ENCODE results near the gene ZC3H18. TPM values are rescaled to one million over a fixed set of nuclear protein-coding genes. Genes with fewer than 3 reads are reported as not detected.

Gene ZC3H18
- total RNA-seq, 4 donors from 2014 or later: 10.6 to 25.6 (median 17.8) TPM

DNA sequence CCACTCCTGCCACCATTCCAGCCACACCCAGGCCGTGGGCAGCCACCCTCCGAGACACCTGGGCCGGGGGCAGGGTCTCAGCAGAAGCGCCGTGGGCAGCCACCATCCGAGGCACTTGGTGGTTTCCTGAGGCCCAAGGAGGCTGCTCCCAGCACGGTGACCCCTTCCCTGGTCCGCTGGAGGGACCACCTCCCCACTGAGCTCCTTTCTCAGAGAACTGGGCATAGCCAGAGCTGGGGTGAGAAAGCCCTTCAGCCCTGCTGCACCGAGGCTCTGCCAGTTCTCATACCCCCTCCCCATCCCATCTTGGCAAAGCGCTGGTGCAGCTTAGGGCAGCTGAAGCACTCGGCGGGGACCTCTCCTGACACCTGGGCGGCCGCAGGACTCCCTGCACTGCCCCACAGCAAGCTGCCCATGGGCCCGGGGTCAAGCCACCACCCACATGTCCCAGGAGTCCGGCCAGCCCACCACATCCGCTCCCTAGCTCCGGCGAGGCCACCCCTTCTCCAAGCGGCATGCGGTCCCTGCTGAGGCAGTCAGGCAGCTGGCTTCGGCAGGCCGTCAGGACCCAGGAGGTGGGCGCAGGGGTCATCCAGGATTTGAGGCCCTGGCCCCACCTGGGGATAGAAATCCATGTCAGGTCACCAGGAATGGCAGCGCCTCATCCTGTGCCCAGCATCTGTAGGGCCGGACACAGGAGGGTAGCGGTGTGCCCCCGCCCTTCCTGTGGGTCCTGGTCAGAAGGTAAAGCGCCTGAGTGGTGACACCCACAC is 82.0 kb downstream of the ZC3H18 start:
- DNase-seq (ENCODE audit: low spot score): no peak
- TF ChIP-seq CTCF (IDR thresholded peaks at IDR 0.05): no peak
- no peak for ATAC-seq (ENCODE audit: low FRiP score)

- ATAC-seq (ENCODE audit: low FRiP score): no peak
- TF ChIP-seq CTCF (IDR thresholded peaks at IDR 0.05): no peak
- DNase-seq (ENCODE audit: low spot score): no peak
These were observed 82.5 kb downstream of the ZC3H18 start for GRCh38 chr16:88652762-88653063.

DNA sequence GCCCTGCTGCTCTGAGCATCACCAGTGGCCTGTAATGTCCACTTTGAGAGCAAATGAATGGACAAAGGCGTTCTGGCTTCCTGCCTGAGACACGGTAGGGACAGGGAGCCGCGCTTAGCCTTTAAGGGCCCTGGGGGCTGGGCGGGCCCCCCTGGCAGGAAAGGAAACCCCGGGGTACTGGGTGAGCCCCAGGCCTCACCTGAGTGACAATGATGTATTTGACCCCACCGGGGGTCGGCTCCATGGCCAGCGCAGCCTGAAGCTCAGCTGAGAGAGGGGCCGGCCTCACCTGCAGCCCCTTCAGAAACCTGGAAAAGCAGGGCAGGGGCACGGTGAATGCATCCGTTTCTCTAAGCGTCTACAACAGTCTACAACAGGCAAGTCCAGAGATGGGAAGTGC is 82.9 kb downstream of the ZC3H18 start:
- no peak for TF ChIP-seq CTCF (IDR thresholded peaks at IDR 0.05)
- ATAC-seq (ENCODE audit: low FRiP score): no peak
- DNase-seq (ENCODE audit: low spot score): no peak

GRCh38 chr16:88653596-88654362 is 83.6 kb downstream of the ZC3H18 start:
- DNase-seq (ENCODE audit: low spot score) (no peak), ATAC-seq (ENCODE audit: low FRiP score) (no peak)
- no peak for TF ChIP-seq CTCF (IDR thresholded peaks at IDR 0.05)

- TF ChIP-seq CTCF (IDR thresholded peaks at IDR 0.05): no peak
- no peak for DNase-seq (ENCODE audit: low spot score)
- ATAC-seq (ENCODE audit: low FRiP score): no peak
These were observed 84.3 kb downstream of the ZC3H18 start for GRCh38 chr16:88654363-88655052.

DNA sequence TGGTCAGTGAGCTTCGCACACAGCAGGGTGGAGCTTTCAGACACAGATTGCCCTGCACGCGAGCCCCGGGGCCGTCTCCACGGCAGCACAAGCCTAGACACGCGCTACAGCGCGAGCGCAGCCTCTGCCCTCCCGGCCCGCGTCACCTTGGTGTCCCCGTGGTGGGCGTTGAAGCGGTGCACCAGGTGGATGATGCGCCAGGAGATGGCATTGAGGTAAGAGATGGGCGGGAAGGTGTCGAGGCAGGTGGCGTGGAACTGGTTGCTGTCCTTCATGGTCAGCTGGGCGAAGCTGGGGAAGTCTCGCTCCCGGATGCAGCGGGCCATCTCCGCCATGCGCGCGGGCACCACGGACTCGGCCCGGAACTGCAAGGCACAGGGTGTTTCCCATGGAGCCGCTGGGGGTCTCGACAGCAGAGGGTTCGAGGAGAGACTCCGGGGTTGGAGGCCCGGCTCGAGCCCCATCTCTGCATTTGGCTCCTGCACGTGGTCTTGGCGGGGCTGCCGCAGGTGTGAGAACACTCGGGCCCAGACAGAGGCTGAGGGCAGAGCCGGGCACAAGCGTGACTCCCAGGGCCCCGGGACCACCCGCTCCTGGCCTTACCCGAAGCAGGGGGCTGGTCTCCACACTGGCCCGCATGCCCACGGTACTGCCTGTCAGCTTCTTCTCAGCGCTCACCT is 85.0 kb downstream of the ZC3H18 start:
- no peak for ATAC-seq (ENCODE audit: low FRiP score)
- no peak for TF ChIP-seq CTCF (IDR thresholded peaks at IDR 0.05)
- DNase-seq (ENCODE audit: low spot score): no peak

Measured in omental fat pad (tissue), 4 donors.